Activated CD8-positive, alpha-beta T cell treated with anti-CD3 and anti-CD28 coated beads for 36 hours (primary cell): ENCODE results near the gene LRRC4C. TPM values are rescaled to one million over a fixed set of nuclear protein-coding genes. Genes with fewer than 3 reads are reported as not detected.

Experiments
- ATAC-seq: fragments of 200-7000 bp; cut with Tn5 transposase; one replicate; pipeline ENCODE4 v1.10.0; 2021; ENCODE audit warnings: mild to moderate bottlenecking, moderate library complexity
- CTCF ChIA-PET: fragments of 350-600 bp; sonication (Branson Sonifier 250); formaldehyde crosslinking; loops from one replicate; lab custom pipeline; 2021; ENCODE audit warnings: antibody characterized with exemption; lab: Charles Lee
- POLR2A ChIA-PET: fragments of 350-600 bp; sonication (Branson Sonifier 250); formaldehyde crosslinking; loops from one replicate; lab custom pipeline; 2021; ENCODE audit warnings: antibody characterized with exemption; lab: Charles Lee
- DNase-seq: peaks from one replicate; pipeline ENCODE4 v3.0.0-alpha.2; 2020
- H3K27ac Mint-ChIP-seq: one replicate; pipeline ENCODE4 v1.8.0; 2021; ENCODE audit warnings: mild to moderate bottlenecking, mixed read lengths
- H3K27me3 Mint-ChIP-seq: one replicate; pipeline ENCODE4 v1.8.0; 2021; ENCODE audit warnings: mixed read lengths
- H3K36me3 Mint-ChIP-seq: one replicate; pipeline ENCODE4 v1.8.0; 2021; ENCODE audit warnings: low read depth, mixed read lengths
- H3K4me1 Mint-ChIP-seq: one replicate; pipeline ENCODE4 v1.8.0; 2021; ENCODE audit warnings: low read depth, mixed read lengths
- H3K4me3 Mint-ChIP-seq: one replicate; pipeline ENCODE4 v1.8.0; 2021; ENCODE audit warnings: mild to moderate bottlenecking, moderate library complexity, mixed read lengths
- H3K9me3 Mint-ChIP-seq: one replicate; pipeline ENCODE4 v1.8.0; 2021; ENCODE audit warnings: mixed read lengths
- CTCF ChIP-seq: fragments of 200-600 bp; IDR thresholded peaks from one replicate; pipeline ENCODE4 v1.8.0; 2022; ENCODE audit warnings: antibody characterized with exemption, mild to moderate bottlenecking
- intact Hi-C: fragments of 100-400 bp; cut with micrococcal nuclease; formaldehyde crosslinking; loops from one replicate; pipeline ENCODE4 v1.10.0; 2022
- total RNA-seq, 2 experiments: library from RNA; stranded (reverse); gene quantifications; one replicate each; pipeline ENCODE4 v1.2.3, GENCODE V29; 2021

The LRRC4C gene
- total RNA-seq, 2 experiments from 2014 or later: not detected

GRCh38 chr11:40642284-40642683, 817.2 kb downstream of the LRRC4C start:
- ATAC-seq (no peak), DNase-seq (no peak)
- Mint-ChIP-seq H3K27ac (no peak overlapping the region), H3K9me3 (peaks cover 24% of the 10 kb centered on the region), H3K4me3 (no peak overlapping the region), H3K36me3 (no peaks in the 10 kb centered on the region), H3K27me3 (no peaks in the 10 kb centered on the region), H3K4me1 (no peaks in the 10 kb centered on the region)
- POLR2A ChIA-PET: no interaction called here
- intact Hi-C loops: no loop called here
- no peak for TF ChIP-seq CTCF
- CTCF ChIA-PET: no interaction called here

GRCh38 chr11:40619654-40620053, 839.8 kb downstream of the LRRC4C start:
- Mint-ChIP-seq H3K4me3 (no peak overlapping the region), H3K4me1 (no peaks in the 10 kb centered on the region), H3K36me3 (no peaks in the 10 kb centered on the region), H3K27ac (no peak overlapping the region), H3K9me3 (peaks cover 14% of the 10 kb centered on the region), H3K27me3 (no peaks in the 10 kb centered on the region)
- POLR2A ChIA-PET: no interaction called here
- no peak for TF ChIP-seq CTCF
- DNase-seq: no peak
- no peak for ATAC-seq
- CTCF ChIA-PET: interaction anchor here (0.7 kb wide), 1 partner anchor 135 kb away, joined by 3 read pairs; no protein-coding TSS in a partner anchor
- intact Hi-C loops: no loop called here

GRCh38 chr11:40606800-40607199, 852.7 kb downstream of the LRRC4C start:
- Mint-ChIP-seq H3K36me3 (no peaks in the 10 kb centered on the region), H3K4me3 (no peak overlapping the region), H3K4me1 (no peaks in the 10 kb centered on the region), H3K9me3 (peaks cover 34% of the 10 kb centered on the region), H3K27me3 (no peaks in the 10 kb centered on the region), H3K27ac (no peak overlapping the region)
- ATAC-seq (no peak), DNase-seq (no peak)
- intact Hi-C loops: no loop called here
- TF ChIP-seq CTCF: no peak
- CTCF ChIA-PET: no interaction called here
- POLR2A ChIA-PET: no interaction called here

GRCh38 chr11:40602866-40603552, 856.4 kb downstream of the LRRC4C start:
- TF ChIP-seq CTCF: no peak
- ChIA-PET POLR2A (no interaction called here), CTCF (no interaction called here)

GRCh38 chr11:40597546-40598113, 861.8 kb downstream of the LRRC4C start:
- Mint-ChIP-seq H3K27me3 (no peaks in the 10 kb centered on the region), H3K4me1 (no peaks in the 10 kb centered on the region), H3K27ac (no peak overlapping the region), H3K4me3 (no peak overlapping the region), H3K9me3 (peaks cover 7% of the 10 kb centered on the region), H3K36me3 (no peaks in the 10 kb centered on the region)
- no peak for TF ChIP-seq CTCF
- ATAC-seq (no peak), DNase-seq (no peak)
- ChIA-PET POLR2A (no interaction called here), CTCF (no interaction called here)
- intact Hi-C loops: no loop called here

More at GRCh38 chr11:40602866-40603552, 856.4 kb downstream of the LRRC4C start:
- no peak overlapping the region for H3K27ac Mint-ChIP-seq
- ATAC-seq (no peak), DNase-seq (no peak)
- H3K27me3 Mint-ChIP-seq: no peaks in the 10 kb centered on the region
- intact Hi-C loops: no loop called here
- H3K4me1 Mint-ChIP-seq: no peaks in the 10 kb centered on the region
- H3K4me3 Mint-ChIP-seq: no peak overlapping the region
- peaks cover 20% of the 10 kb centered on the region for H3K9me3 Mint-ChIP-seq
- no peaks in the 10 kb centered on the region for H3K36me3 Mint-ChIP-seq
